Parathyroid adenoma (tissue), 2 donors: ENCODE measurements around the gene KRT40.

Experiments used
- H2AFZ ChIP-seq: fragments of 300-600 bp; sonication (generic); one replicate; pipeline ENCODE4 v1.7.0; 2017; ENCODE audit warnings: antibody characterized with exemption, mild to moderate bottlenecking
- H3K27ac ChIP-seq: fragments of 300-600 bp; sonication (generic); one replicate; pipeline ENCODE4 v1.7.0; 2017
- H3K27me3 ChIP-seq: fragments of 300-600 bp; sonication (generic); one replicate; pipeline ENCODE4 v1.7.0; 2017; ENCODE audit warnings: low read length; ENCODE audit not compliant: control insufficient read depth, insufficient read depth
- H3K36me3 ChIP-seq: fragments of 300-600 bp; sonication (generic); one replicate; pipeline ENCODE4 v1.7.0; 2017; ENCODE audit warnings: low read length; ENCODE audit not compliant: control insufficient read depth, insufficient read depth
- H3K4me1 ChIP-seq: fragments of 300-600 bp; sonication (generic); one replicate; pipeline ENCODE4 v1.7.0; 2017; ENCODE audit warnings: control low read depth
- H3K4me2 ChIP-seq: fragments of 300-600 bp; sonication (generic); one replicate; pipeline ENCODE4 v1.7.0; 2017; ENCODE audit warnings: low read length
- H3K4me3 ChIP-seq: fragments of 300-600 bp; sonication (generic); one replicate; pipeline ENCODE4 v1.7.0; 2017; ENCODE audit warnings: low read depth, low read length
- H3K79me2 ChIP-seq: fragments of 300-600 bp; sonication (generic); one replicate; pipeline ENCODE4 v1.7.0; 2017; ENCODE audit warnings: control low read depth
- H3K9ac ChIP-seq: fragments of 300-600 bp; sonication (generic); one replicate; pipeline ENCODE4 v1.7.0; 2017; ENCODE audit warnings: mild to moderate bottlenecking
- H3K9me3 ChIP-seq: fragments of 300-600 bp; sonication (generic); one replicate; pipeline ENCODE4 v1.7.0; 2017; ENCODE audit warnings: low read length; ENCODE audit not compliant: control insufficient read depth
- CTCF ChIP-seq: fragments of 300-600 bp; sonication (generic); IDR thresholded peaks from one replicate; pipeline ENCODE4 v1.7.0; 2017; ENCODE audit warnings: antibody characterized with exemption, mild to moderate bottlenecking
- donor health status: primary hyperparathyroidism.

KRT40 gene

DNA sequence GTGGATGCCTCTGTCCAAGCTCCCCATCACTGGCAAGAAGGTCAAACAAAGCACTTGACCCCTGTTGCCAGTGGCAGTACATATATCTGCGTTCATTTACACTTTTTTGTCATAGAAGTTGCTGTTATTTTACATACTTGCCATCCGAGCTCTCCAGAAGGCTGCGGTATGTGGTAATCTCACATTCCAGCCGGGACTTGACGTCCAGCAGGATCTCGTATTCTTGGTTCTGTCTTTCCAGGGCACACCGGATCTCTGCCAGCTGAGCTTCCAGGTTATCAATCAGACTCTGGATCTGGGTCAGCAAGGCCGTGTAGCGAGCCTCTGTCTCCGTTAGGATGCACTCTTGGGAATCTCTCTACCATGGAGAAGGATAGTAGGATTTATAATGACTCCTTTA lies 24.0 kb downstream of the KRT40 start:
- no peaks in the 10 kb centered on the region for H3K9me3 ChIP-seq
- no peaks in the 10 kb centered on the region for H3K79me2 ChIP-seq
- no peak overlapping the region for H3K9ac ChIP-seq
- no peaks in the 10 kb centered on the region for H3K27me3 ChIP-seq
- TF ChIP-seq CTCF, result no peak
- no peak overlapping the region for H3K4me3 ChIP-seq
- H2AFZ ChIP-seq, result no peak overlapping the region
- H3K36me3 ChIP-seq, result no peaks in the 10 kb centered on the region
- no peaks in the 10 kb centered on the region for H3K4me1 ChIP-seq
- H3K4me2 ChIP-seq, result no peak overlapping the region
- no peak overlapping the region for H3K27ac ChIP-seq

DNA sequence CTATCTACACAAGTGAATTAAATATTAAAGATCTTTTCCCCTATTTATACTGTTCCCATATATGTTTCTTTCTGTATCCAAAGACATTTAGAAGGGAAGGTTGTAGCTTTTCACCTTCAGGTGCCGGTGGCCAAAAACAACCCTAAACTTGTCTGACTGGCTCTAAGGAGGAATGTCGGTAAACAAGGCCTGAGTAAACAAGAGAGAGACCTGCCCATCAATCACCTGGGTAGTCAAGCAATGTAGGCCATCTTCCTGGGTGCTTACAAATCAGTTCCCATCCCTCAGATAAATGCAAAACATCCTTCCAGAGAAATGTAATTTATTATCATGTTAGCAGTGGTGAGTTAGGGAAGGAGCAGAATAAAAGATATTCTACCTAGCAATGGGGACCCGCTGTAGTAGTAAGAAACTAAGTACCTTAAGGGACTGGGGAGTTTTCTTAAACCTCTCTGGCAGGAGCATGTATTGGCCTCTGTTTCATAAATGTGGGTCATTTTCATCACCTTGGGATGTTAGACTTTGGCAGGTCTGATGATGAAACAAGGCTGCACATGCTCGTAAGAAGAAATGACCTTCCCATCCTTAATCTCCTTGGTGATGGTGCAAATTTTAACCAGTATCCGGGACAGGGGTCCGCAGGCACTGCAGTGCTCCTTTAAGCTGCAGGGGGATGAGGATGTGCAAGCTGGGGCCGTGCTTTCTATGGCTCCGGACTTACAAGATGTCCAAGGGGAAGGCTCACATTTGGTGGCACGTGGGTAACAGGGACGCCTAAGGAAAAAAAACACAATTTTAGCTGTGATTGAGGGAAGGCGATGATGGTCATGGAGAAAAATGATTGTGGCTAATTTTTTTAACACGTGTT lies 25.8 kb downstream of the KRT40 start:
- no peak overlapping the region for H3K27ac ChIP-seq
- no peaks in the 10 kb centered on the region for H3K9me3 ChIP-seq
- TF ChIP-seq CTCF, result no peak
- no peaks in the 10 kb centered on the region for H3K79me2 ChIP-seq
- H3K4me2 ChIP-seq, result no peak overlapping the region
- H3K27me3 ChIP-seq, result no peaks in the 10 kb centered on the region
- no peaks in the 10 kb centered on the region for H3K4me1 ChIP-seq
- no peak overlapping the region for H3K9ac ChIP-seq
- H3K36me3 ChIP-seq, result no peaks in the 10 kb centered on the region
- H2AFZ ChIP-seq, result no peak overlapping the region
- no peak overlapping the region for H3K4me3 ChIP-seq

- TF ChIP-seq CTCF, result no peak
- Histone ChIP-seq H3K9ac (no peak overlapping the region), H3K9me3 (no peaks in the 10 kb centered on the region), H3K79me2 (no peaks in the 10 kb centered on the region), H3K4me2 (no peak overlapping the region), H3K27me3 (no peaks in the 10 kb centered on the region), H3K4me3 (no peak overlapping the region), H3K27ac (no peak overlapping the region), H3K4me1 (no peaks in the 10 kb centered on the region), H2AFZ (no peak overlapping the region), H3K36me3 (no peaks in the 10 kb centered on the region)
Measured at GRCh38 chr17:40956401-40957254, 27.5 kb downstream of the KRT40 start.

- H3K79me2 ChIP-seq, result no peaks in the 10 kb centered on the region
- no peaks in the 10 kb centered on the region for H3K9me3 ChIP-seq
- H3K36me3 ChIP-seq, result no peaks in the 10 kb centered on the region
- TF ChIP-seq CTCF, result no peak
- no peak overlapping the region for H2AFZ ChIP-seq
- no peaks in the 10 kb centered on the region for H3K27me3 ChIP-seq
- no peaks in the 10 kb centered on the region for H3K4me1 ChIP-seq
- H3K4me2 ChIP-seq, result no peak overlapping the region
- no peak overlapping the region for H3K9ac ChIP-seq
- H3K4me3 ChIP-seq, result no peak overlapping the region
- H3K27ac ChIP-seq, result no peak overlapping the region
Measured at GRCh38 chr17:40953881-40954280, 30.2 kb downstream of the KRT40 start.
